ENCODE results near the gene IL27RA.

IL27RA gene

DNA sequence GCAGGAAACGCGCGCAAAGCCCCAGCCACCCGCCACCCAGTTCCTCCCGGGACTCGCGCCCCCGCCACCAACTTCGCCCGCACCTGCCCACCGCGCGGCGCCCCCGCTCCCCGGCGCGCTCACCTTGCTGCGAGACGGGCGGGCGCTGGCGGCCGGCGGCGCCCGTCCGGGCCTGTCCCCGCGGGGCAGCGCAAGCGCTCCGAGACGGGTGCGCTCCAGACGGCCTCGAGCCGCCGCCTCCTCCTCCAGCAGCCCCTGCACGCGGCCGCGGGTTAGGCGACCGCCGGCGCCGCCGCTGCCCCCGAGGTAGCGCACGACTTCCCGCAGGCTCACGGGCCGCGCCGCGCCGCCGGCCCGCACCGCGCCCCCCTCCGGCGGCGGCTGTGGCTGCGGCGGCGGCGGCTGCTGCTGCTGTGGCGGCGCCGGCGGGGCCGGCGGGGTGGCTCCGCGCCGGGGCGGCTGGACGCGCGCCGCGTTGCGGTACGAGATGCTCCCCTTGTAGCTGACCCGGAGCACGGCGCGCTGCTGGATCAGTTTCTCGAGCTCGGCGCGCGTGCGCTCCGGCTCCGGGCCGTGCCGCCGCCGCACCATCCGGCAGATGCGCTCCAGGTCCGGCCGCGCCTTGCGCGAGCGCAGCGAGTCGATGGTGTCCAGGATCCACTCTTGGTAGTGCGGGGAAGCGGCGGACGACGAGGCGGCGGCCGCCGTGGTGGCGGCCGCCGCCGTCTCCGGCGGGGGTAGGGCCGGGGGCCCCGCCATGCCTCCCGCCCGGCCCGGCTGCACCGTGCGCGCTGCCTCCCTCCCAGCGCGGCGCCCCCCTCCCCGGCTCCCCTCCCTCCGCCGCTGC lies 58.3 kb downstream of the IL27RA start:
- Mint-ChIP-seq H3K27me3 (ENCODE audit: low read depth) (no peaks in the 10 kb centered on the region), H3K36me3 (ENCODE audit: low read depth) (peaks cover 42% of the 10 kb centered on the region), H3K9me3 (peaks cover 11% of the 10 kb centered on the region), H3K4me1 (peaks cover 18% of the 10 kb centered on the region), H3K4me3 (peak overlapping the region; percentile 85 to 89 (median 87)), H3K27ac (peak overlapping the region; percentile 58 to 89 (median 89))
- TF ChIP-seq, protein P1, sequence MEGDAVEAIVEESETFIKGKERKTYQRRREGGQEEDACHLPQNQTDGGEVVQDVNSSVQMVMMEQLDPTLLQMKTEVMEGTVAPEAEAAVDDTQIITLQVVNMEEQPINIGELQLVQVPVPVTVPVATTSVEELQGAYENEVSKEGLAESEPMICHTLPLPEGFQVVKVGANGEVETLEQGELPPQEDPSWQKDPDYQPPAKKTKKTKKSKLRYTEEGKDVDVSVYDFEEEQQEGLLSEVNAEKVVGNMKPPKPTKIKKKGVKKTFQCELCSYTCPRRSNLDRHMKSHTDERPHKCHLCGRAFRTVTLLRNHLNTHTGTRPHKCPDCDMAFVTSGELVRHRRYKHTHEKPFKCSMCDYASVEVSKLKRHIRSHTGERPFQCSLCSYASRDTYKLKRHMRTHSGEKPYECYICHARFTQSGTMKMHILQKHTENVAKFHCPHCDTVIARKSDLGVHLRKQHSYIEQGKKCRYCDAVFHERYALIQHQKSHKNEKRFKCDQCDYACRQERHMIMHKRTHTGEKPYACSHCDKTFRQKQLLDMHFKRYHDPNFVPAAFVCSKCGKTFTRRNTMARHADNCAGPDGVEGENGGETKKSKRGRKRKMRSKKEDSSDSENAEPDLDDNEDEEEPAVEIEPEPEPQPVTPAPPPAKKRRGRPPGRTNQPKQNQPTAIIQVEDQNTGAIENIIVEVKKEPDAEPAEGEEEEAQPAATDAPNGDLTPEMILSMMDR (IDR thresholded peaks at IDR 0.05; ENCODE audit: unreplicated experiment in 3 of 3): no peak

DNA sequence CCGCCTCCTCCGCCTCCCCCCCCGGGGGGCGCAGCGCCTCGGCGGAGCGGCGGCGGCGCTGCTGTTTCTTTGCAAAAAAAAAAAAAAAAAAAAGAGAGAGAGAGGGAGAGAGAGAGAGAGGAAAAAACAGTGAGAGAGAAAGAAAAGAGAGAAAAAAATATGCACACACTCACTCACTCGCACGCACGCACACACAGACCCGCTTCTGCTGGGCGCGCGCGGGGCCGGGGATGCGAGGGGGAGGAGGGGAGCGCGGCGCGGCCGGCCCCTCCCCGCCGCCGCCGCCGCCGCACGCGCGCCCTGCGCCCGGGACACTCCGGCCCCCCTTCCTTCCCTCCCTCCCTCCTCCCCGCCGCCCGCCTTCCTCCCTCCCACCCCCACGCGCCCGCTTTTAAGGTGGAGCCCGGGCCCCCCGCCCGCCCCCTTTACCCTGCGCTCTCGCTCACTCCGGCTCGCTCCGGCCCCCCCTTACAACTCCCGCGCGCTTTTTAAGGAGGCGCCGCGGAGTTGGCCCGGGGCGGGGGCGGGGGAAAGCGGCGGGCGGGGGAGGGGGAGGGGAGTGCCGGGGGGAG lies 59.0 kb downstream of the IL27RA start, which contains the start of gene SAMD1:
Gene SAMD1 (minus strand): TSS at position 243 of the 572 bp plus-strand sequence.
- Mint-ChIP-seq H3K36me3 (ENCODE audit: low read depth) (peaks cover 39% of the 10 kb centered on the region), H3K27ac (peak within 1 kb of the TSS; percentile 94 to 95 (median 95)), H3K4me1 (peaks cover 15% of the 10 kb centered on the region), H3K4me3 (peak within 1 kb of the TSS; percentile 98 to 100 (median 100)), H3K27me3 (ENCODE audit: low read depth) (no peaks in the 10 kb centered on the region), H3K9me3 (peaks cover 11% of the 10 kb centered on the region)
- TF ChIP-seq, protein P1 (IDR thresholded peaks at IDR 0.05; ENCODE audit: unreplicated experiment in 3 of 3): no peak

DNA sequence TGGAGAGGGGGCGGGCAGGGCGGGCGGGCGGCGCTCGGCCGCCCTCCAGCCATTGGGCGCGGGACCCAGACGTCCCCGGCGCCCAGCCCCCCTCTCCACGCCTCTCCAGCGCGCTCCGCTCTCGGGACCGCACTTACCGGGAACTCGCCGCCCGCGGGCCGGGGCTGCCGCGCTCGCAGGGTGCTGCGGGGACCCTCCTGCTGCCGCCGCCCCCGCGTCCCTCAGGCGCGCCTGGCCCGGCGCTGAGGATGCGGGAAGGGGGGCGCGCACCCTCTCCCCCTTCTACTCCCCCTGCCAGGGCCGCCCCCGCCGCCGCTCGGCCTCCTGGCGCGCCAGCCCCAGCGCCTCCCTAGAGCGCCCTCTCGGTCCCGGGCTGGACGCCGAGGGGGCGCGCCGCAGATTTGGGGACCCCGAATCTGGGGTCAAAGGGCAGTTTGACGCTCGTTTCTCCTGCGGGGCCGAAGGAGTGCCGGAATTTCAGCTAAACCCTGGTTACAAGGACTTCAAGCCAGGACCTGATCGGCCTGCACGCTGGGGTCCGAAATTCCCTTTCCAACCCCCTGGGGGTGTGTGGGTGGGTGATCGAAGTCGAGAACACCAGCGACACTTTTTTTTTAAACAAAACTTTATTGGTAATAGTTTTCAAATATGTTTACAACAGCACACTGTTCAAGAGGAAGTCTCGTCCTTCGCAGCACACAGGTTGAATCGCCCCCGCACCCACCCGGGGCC lies 59.7 kb downstream of the IL27RA start:
- H3K4me3 Mint-ChIP-seq: peak overlapping the region; percentile 98 to 100 (median 100)
- H3K9me3 Mint-ChIP-seq: peaks cover 11% of the 10 kb centered on the region
- no peaks in the 10 kb centered on the region for H3K27me3 Mint-ChIP-seq (ENCODE audit: low read depth)
- peak overlapping the region; percentile 94 to 95 (median 95) for H3K27ac Mint-ChIP-seq
- TF ChIP-seq, protein P1 (IDR thresholded peaks at IDR 0.05; ENCODE audit: unreplicated experiment in 3 of 3): peak in 2 of 3 experiments; percentile 16 to 41
- peaks cover 15% of the 10 kb centered on the region for H3K4me1 Mint-ChIP-seq
- peaks cover 39% of the 10 kb centered on the region for H3K36me3 Mint-ChIP-seq (ENCODE audit: low read depth)

DNA sequence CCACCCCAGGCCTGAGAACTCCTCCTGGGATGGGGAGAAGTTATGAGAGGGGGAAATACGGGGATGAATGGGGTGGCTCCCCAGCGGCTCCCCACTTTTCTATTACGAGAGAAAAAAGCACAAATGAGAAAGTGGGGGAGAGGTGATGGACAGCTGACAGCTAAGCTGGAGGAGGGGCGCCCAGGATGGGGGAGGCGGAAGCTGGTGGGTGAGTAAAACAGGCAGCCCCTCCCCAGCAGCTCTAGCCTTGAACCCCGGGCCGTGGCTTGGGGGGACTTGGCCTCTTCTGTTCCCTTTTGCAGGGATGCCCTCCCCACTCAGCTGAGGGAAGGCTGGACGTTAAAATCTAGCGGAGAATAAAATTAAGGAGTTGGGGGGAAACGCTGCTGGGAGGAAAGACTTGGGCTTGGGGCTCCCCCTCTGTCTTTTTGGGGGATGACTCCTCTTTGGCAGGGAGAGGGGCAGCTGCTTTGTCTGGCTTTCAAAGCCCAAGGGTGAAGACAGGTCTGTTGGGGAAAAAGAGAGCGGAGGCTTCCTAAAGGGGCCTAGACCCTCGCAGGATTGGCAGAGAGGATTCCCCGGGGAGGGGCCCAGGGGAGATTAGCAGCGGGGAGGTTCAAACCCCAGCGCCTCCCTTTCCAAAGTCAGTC lies 60.4 kb downstream of the IL27RA start:
- Mint-ChIP-seq H3K36me3 (ENCODE audit: low read depth) (peaks cover 46% of the 10 kb centered on the region), H3K4me1 (peaks cover 15% of the 10 kb centered on the region), H3K4me3 (peak overlapping the region; percentile 98 to 100 (median 100)), H3K27me3 (ENCODE audit: low read depth) (no peaks in the 10 kb centered on the region), H3K9me3 (peaks cover 11% of the 10 kb centered on the region), H3K27ac (peak overlapping the region; percentile 94 to 95 (median 95))
- TF ChIP-seq, protein P1 (IDR thresholded peaks at IDR 0.05; ENCODE audit: unreplicated experiment in 3 of 3): no peak

DNA sequence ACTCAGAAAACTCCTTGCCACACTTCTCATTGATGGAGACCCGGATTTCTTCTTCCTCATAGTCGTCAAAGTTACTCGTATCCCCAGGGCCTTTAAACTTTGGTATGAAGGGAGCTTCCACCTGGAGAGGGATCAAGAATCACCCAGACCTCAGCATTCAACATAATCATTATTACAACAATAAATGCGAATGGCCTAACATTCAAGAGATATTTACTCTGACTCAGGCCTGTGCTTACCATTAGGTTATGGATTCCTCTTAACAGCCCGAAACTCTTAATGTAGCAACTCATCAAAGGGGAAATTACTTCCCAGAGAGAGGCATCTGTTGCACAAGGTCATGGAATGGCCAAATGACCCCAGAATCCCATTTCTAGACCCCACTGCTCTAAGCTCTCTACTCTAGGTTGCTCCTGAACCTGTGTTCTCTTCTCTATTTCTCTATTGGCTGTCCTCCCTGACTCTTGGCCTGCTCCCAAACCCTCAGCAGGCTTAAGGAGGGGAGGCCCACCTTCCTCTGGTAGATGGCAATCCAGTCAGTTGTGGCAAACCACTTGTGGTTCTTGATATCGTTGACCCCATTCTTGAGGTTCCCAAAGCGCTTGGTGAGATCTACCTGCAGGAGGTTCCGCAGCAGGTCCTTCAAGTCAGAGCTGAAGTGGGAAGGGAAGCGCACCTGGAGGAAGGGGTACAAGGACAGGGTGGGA lies 61.7 kb downstream of the IL27RA start:
- H3K9me3 Mint-ChIP-seq: peaks cover 11% of the 10 kb centered on the region
- TF ChIP-seq, protein P1 (IDR thresholded peaks at IDR 0.05; ENCODE audit: unreplicated experiment in 3 of 3): no peak

More for the DNA sequence above, 61.7 kb downstream of the IL27RA start:
- Mint-ChIP-seq H3K36me3 (ENCODE audit: low read depth) (peaks cover 49% of the 10 kb centered on the region), H3K4me1 (peaks cover 15% of the 10 kb centered on the region), H3K27ac (peak overlapping the region; percentile 31 to 66 (median 64)), H3K4me3 (peak overlapping the region; percentile 62 to 80 (median 68)), H3K27me3 (ENCODE audit: low read depth) (no peaks in the 10 kb centered on the region)

All from nephron (organoid).